Duodenal mucosa (tissue), 2 donors: Measurements from ENCODE around the gene PKD1.
"Not testable (repeated sequence)": the region's sequence is repeated elsewhere in the genome, so short reads cannot be mapped to it uniquely, and the experiment has no call there.

Experiments
- H3K27ac ChIP-seq: one replicate; pipeline ENCODE4 v1.7.0; 2013; ENCODE audit warnings: low read depth, low read length
- H3K27me3 ChIP-seq, 2 donors: one replicate each; pipeline ENCODE4 v1.7.0; 2013; ENCODE audit warnings: low read length in 2 of 2, control low read depth in 1 of 2; ENCODE audit not compliant: insufficient read depth in 2 of 2, control insufficient read depth in 1 of 2
- H3K36me3 ChIP-seq, 2 donors: one replicate each; pipeline ENCODE4 v1.7.0; 2013; ENCODE audit warnings: low read length in 2 of 2, control low read depth in 1 of 2; ENCODE audit not compliant: insufficient read depth in 2 of 2, control insufficient read depth in 1 of 2
- H3K4me1 ChIP-seq, 2 donors: one replicate each; pipeline ENCODE4 v1.7.0; 2013; ENCODE audit warnings: low read length in 2 of 2, control low read depth in 1 of 2; ENCODE audit not compliant: insufficient read depth in 2 of 2, control insufficient read depth in 1 of 2
- H3K4me3 ChIP-seq, 2 donors: one replicate each; pipeline ENCODE4 v1.7.0; 2013; ENCODE audit warnings: low read length in 2 of 2, low read depth in 1 of 2
- H3K9ac ChIP-seq, 2 donors: one replicate each; pipeline ENCODE4 v1.7.0; 2013; ENCODE audit warnings: low read length in 2 of 2, low read depth in 1 of 2
- H3K9me3 ChIP-seq, 2 donors: one replicate each; pipeline ENCODE4 v1.7.0; 2013; ENCODE audit warnings: low read length in 2 of 2, control low read depth in 1 of 2; ENCODE audit not compliant: control insufficient read depth in 1 of 2

The PKD1 gene

DNA sequence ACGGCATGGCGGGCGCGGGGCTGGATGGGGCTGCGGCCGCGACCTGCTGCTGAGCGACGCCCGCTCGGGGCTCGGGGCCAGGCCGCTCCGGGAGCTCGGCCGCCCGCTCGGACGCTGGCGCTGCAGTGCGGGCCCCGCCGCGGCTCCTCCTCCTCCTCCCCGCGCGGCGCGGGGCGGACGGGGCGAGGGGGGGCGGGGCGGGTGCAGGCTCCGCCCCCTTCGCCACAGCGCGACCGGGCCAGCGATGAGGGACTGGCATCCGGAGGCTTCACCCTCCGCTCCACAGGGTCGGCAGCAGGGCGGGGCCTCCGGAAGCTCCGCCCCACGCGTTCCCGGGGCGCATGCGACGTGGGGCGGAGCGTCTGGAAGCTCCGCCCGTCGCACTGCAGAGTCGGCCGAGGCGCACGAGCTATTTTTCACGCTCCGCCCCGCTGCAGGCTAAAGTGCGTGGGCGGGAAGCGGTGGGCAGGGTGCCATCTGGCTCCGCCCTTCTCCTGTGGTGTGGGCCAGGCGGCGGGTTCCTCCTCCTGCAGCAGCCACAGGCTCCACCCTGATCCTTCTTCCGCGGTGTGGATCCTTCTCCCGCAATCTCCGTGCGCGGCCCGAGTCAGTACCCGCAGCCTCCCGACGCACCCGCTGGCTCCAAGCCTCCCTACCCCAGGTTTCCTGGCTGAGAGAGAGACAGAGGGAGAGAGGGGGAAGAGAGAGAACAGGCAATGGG is at the start of gene PKD1:
TSS of gene PKD1 (minus strand) at position 129 of the 721 bp plus-strand sequence. CDS start 209 bp downstream, outside the sequence.
- not testable (repeated sequence) for H3K27ac ChIP-seq, H3K27me3 ChIP-seq

GRCh38 chr16:2184962-2185361 is 49.3 kb upstream of the PKD1 start:
- no peak overlapping the region for H3K27ac ChIP-seq
- no peak overlapping the region for H3K4me3 ChIP-seq
- no peaks in the 10 kb centered on the region for H3K9me3 ChIP-seq
- peaks cover 0 to 13% of the 10 kb centered on the region in 2 donors for H3K27me3 ChIP-seq
- no peaks in the 10 kb centered on the region for H3K36me3 ChIP-seq
- H3K4me1 ChIP-seq, result peaks cover 3 to 11% of the 10 kb centered on the region in 2 donors
- H3K9ac ChIP-seq, result no peak overlapping the region

More for the DNA sequence above, at the start of gene PKD1:
- H3K4me3 ChIP-seq, result peak within 1 kb of the TSS in 1 of 2 donors; percentile 43
- not testable (repeated sequence) for H3K9ac ChIP-seq, H3K36me3 ChIP-seq, H3K4me1 ChIP-seq, H3K9me3 ChIP-seq

GRCh38 chr16:2184346-2184745 is 48.6 kb upstream of the PKD1 start:
- Histone ChIP-seq H3K27ac (no peak overlapping the region), H3K9ac (no peak overlapping the region), H3K27me3 (peaks cover 0 to 13% of the 10 kb centered on the region in 2 donors), H3K9me3 (no peaks in the 10 kb centered on the region), H3K4me1 (peaks cover 3 to 8% of the 10 kb centered on the region in 2 donors), H3K4me3 (no peak overlapping the region), H3K36me3 (no peaks in the 10 kb centered on the region)

DNA sequence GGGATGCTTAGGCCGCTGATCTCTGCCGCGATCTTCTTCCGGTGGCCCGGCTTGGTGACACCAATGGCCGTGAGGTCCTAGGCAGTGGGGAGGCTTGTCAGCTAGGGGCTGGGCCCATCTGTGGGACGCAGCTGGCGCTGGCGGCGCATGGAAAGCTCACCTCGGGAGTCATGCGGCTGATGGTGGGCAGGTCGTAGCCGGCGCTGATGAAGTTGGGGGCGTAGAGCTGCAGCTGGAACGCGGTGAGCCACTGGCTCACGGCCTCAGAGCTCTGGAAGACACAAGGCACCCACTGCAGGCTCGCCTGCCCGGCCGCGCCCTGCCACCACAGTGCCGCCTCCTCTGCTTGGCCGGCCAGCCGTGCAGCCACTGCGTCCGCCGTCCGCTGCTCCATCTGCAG is 48.0 kb upstream of the PKD1 start:
- Histone ChIP-seq H3K9ac (no peak overlapping the region), H3K4me1 (peaks cover 3 to 8% of the 10 kb centered on the region in 2 donors), H3K27me3 (peaks cover 0 to 13% of the 10 kb centered on the region in 2 donors), H3K36me3 (no peaks in the 10 kb centered on the region), H3K4me3 (no peak overlapping the region), H3K9me3 (no peaks in the 10 kb centered on the region), H3K27ac (no peak overlapping the region)

DNA sequence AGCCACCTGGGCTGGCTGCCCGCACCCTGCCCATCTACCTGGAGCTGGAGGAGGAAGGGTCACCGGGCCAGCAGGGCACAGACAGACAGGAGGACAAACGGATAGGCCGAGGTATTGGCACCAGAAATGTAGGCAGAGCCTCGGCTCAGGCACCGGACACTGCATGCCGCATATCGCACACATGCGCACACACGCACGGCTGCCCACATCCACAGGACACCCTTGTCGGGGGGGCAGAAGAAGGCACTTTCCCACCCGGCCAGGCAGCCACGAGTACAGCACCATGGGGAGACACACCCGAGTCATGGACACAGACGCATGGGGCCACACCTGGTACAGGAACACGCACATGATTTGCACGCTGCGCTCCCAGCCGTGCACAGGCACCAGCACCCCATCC is 46.3 kb upstream of the PKD1 start:
- no peak overlapping the region for H3K4me3 ChIP-seq
- H3K4me1 ChIP-seq, result peaks cover 3 to 8% of the 10 kb centered on the region in 2 donors
- H3K27me3 ChIP-seq, result peaks cover 0 to 13% of the 10 kb centered on the region in 2 donors
- no peaks in the 10 kb centered on the region for H3K9me3 ChIP-seq
- H3K27ac ChIP-seq, result no peak overlapping the region
- H3K9ac ChIP-seq, result no peak overlapping the region
- peaks cover 1 to 7% of the 10 kb centered on the region in 2 donors for H3K36me3 ChIP-seq

DNA sequence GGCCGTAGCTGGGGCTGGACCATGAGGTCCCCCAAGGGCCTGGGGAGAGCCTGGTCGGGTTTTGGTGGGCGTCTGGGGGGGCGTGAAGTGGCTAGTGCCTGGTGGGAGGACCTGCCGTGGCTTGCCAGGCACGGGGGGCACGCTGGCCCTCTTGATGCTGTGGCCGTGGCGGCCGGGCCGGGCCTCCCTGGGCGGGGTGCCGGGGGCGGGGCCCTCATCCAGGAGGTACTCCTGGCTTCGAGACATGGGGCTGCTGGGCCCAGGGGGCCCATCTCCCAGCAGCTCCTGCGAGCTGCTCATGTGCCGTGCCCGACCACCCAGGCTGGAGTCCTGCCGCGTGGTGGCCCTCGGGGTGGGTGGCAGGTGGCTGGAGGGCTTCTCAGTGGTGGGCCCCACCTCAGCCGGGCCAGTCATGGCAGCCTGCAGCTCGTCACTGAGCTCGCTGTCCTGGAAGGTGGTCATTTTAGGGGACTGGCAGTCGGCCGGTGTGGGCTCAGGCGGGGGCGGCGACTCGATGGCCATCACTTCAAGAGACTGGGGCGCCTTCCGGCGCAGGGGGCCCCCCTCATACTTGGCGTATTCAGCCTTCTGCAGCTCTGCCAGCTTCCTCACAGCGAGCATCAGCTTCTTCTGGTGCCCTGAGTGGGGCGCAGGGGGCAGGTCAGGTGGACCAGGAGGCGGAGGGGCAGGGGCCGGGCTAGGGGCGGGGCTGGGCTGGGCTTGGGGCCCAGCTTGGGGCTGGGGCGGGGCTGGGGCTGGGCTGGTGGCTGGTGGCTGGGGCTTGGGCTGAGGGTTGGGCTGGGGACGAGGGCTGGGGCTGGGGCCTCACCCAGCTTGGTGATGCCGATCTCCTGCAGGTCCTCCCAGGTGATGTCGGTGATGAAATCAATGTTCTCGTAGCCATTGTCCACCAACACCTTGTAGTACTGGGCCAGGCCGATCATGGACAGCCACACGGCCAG is 45.5 kb upstream of the PKD1 start:
- Histone ChIP-seq H3K9me3 (no peaks in the 10 kb centered on the region), H3K27ac (no peak overlapping the region), H3K4me3 (no peak overlapping the region), H3K9ac (no peak overlapping the region), H3K4me1 (peaks cover 3 to 8% of the 10 kb centered on the region in 2 donors), H3K27me3 (peaks cover 0 to 13% of the 10 kb centered on the region in 2 donors), H3K36me3 (peaks cover 4 to 12% of the 10 kb centered on the region in 2 donors)

DNA sequence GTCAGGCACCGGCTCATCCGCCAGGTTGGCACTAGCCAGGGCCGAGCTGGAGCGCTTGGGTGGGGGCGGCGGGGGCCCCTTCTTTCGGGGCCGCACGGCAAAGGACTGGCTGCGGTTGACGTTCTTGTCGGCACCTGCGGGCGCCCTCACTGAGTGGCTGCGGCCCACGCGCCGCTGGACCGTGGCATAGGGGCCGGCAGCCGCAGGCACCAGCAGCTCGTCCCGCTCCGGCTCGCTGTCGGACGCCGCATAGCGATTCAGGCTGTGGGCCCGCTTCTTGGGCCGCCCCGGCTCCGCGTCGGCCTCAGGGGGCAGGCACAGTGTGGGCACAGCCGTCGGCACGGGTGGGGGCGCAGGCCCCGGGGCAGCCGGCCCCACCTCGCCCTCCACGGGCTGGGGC is 44.8 kb upstream of the PKD1 start:
- Histone ChIP-seq H3K36me3 (peaks cover 9 to 20% of the 10 kb centered on the region in 2 donors), H3K27ac (no peak overlapping the region), H3K4me1 (peaks cover 3 to 8% of the 10 kb centered on the region in 2 donors), H3K9ac (no peak overlapping the region), H3K27me3 (peaks cover 0 to 13% of the 10 kb centered on the region in 2 donors), H3K4me3 (no peak overlapping the region), H3K9me3 (no peaks in the 10 kb centered on the region)

- no peak overlapping the region for H3K9ac ChIP-seq
- peaks cover 17 to 29% of the 10 kb centered on the region in 2 donors for H3K36me3 ChIP-seq
- no peaks in the 10 kb centered on the region for H3K9me3 ChIP-seq
- H3K27me3 ChIP-seq, result peaks cover 0 to 5% of the 10 kb centered on the region in 2 donors
- no peak overlapping the region for H3K4me3 ChIP-seq
- no peak overlapping the region for H3K27ac ChIP-seq
- peaks cover 3 to 5% of the 10 kb centered on the region in 2 donors for H3K4me1 ChIP-seq
Measured at GRCh38 chr16:2179576-2179975, 43.9 kb upstream of the PKD1 start.

DNA sequence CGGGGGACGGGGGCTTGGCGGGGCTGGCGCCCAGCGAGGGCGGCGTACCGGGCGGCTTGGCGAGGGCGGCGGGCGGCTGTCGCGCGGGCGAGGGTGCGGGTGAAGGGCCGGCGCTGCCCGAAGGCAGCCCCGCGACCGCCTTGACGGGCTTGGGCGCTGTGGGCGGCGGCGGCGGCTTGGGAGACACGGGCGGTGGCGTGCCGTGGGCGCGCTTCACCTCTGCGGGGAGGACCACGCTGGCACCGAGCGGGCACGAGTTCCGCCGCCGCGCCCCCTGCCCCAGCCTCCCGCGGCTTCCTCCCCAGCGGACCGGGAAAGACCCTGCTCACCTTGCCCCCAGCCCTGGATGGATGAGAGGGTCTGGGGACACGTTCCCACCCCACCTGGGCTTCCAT is 43.4 kb upstream of the PKD1 start:
- no peaks in the 10 kb centered on the region for H3K9me3 ChIP-seq
- no peaks in the 10 kb centered on the region for H3K4me1 ChIP-seq
- no peak overlapping the region for H3K9ac ChIP-seq
- H3K27ac ChIP-seq, result no peak overlapping the region
- H3K4me3 ChIP-seq, result no peak overlapping the region
- peaks cover 22 to 34% of the 10 kb centered on the region in 2 donors for H3K36me3 ChIP-seq
- peaks cover 0 to under 1% of the 10 kb centered on the region in 2 donors for H3K27me3 ChIP-seq
